HG02759 (cell line): Measurements from ENCODE around the gene XAF1.
"Not testable (repeated sequence)": the region's sequence is repeated elsewhere in the genome, so short reads cannot be mapped to it uniquely, and the experiment has no call there.

Source experiments
- ATAC-seq: cut with Tn5 transposase; IDR thresholded peaks from one replicate; pipeline ENCODE4 v1.9.1; 2021; ENCODE audit warnings: mild to moderate bottlenecking, moderate library complexity; ENCODE audit not compliant: unreplicated experiment

Gene XAF1

GRCh38 chr17:6755731-6756184 lies at the start of gene XAF1:
Gene XAF1 (plus strand): TSS chr17:6756046. CDS start chr17:6756079, 33 bp downstream.
- ATAC-seq = peak; percentile 63

GRCh38 chr17:6706499-6706898 lies 49.3 kb upstream of the XAF1 start:
- ATAC-seq = no peak

- ATAC-seq = no peak
Measured at GRCh38 chr17:6706996-6707395, 48.9 kb upstream of the XAF1 start.

- ATAC-seq = no peak
Measured at GRCh38 chr17:6708357-6708961, 47.4 kb upstream of the XAF1 start.

- no peak for ATAC-seq
Measured at GRCh38 chr17:6710317-6710716, 45.5 kb upstream of the XAF1 start.

- no peak for ATAC-seq
Measured at GRCh38 chr17:6711081-6711674, 44.7 kb upstream of the XAF1 start.

- no peak for ATAC-seq
Measured at GRCh38 chr17:6711681-6712057, 44.2 kb upstream of the XAF1 start.

GRCh38 chr17:6712058-6712853 lies 43.6 kb upstream of the XAF1 start:
- no peak for ATAC-seq

- no peak for ATAC-seq
Measured at GRCh38 chr17:6712854-6713129, 43.1 kb upstream of the XAF1 start.

- ATAC-seq = no peak
Measured at GRCh38 chr17:6713130-6713917, 42.5 kb upstream of the XAF1 start, which contains the start of gene SLC13A5. Gene SLC13A5 (minus strand): TSS chr17:6713369. CDS start chr17:6713333, 36 bp downstream.

- ATAC-seq = no peak
Measured at GRCh38 chr17:6713918-6714271, 42.0 kb upstream of the XAF1 start.

- ATAC-seq = no peak
Measured at GRCh38 chr17:6714315-6714874, 41.5 kb upstream of the XAF1 start.

- ATAC-seq = no peak
Measured at GRCh38 chr17:6716736-6717135, 39.1 kb upstream of the XAF1 start.

- no peak for ATAC-seq
Measured at GRCh38 chr17:6721744-6722143, 34.1 kb upstream of the XAF1 start.

GRCh38 chr17:6724009-6724408 lies 31.8 kb upstream of the XAF1 start:
- ATAC-seq = no peak

- no peak for ATAC-seq
Measured at GRCh38 chr17:6729531-6729930, 26.3 kb upstream of the XAF1 start.

- ATAC-seq = not testable (repeated sequence)
Measured at GRCh38 chr17:6746665-6747064, 9.2 kb upstream of the XAF1 start.

- no peak for ATAC-seq
Measured at GRCh38 chr17:6748617-6749016, 7.2 kb upstream of the XAF1 start.

GRCh38 chr17:6749519-6749918 lies 6.3 kb upstream of the XAF1 start:
- no peak for ATAC-seq

- no peak for ATAC-seq
Measured at GRCh38 chr17:6752068-6752909, 3.6 kb upstream of the XAF1 start.
